NOMO-1 treated with dmso at 0.1 percent for 144 hours (cell line): ENCODE data around the gene NXF3.
"Not testable (repeated sequence)": the region's sequence is repeated elsewhere in the genome, so short reads cannot be mapped to it uniquely, and the experiment has no call there.

Source experiments
- DNase-seq: peaks from one replicate; lab custom pipeline; 2025; ENCODE audit not compliant: unreplicated experiment; lab: John Stamatoyannopoulos, UW

NXF3 gene

GRCh38 chrX:103051260-103051789 is 41.6 kb downstream of the NXF3 start:
- DNase-seq = no peak

DNA sequence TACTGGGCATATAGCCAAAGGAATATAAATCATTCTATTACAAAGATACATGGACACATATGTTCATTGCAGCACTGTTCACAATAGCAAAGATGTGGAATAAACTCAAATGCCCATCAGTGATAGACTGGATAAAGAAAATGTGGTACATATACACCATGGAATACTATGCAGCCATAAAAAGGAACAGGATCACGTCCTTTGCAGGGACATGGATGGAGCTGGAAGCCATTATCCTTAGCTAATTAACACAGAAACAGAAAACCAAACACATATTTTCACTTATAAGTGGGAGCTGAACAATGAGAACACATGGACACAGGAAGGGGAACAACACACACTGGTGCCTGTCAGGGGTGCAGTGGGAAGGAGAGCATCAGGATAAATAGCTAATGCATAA is 59.6 kb downstream of the NXF3 start:
- DNase-seq = not testable (repeated sequence)
